Activated effector memory CD4-positive, alpha-beta T cell treated with Interleukin-2 at 50 U/mL for 16 hours (primary cell): ENCODE measurements around the gene ARHGEF18.
A peak's percentile ranks its signal among the peaks of the same experiment; 100 is the strongest.
"Not testable (repeated sequence)": the region's sequence is repeated elsewhere in the genome, so short reads cannot be mapped to it uniquely, and the experiment has no call there.

Source experiments
- DNase-seq: peaks from one replicate; pipeline ENCODE4 v3.0.0-alpha.2; 2020

The ARHGEF18 gene

GRCh38 chr19:7349231-7349591 lies 474 bp downstream of the ARHGEF18 start:
- no peak for DNase-seq

GRCh38 chr19:7349961-7350711 lies 1.4 kb downstream of the ARHGEF18 start:
- DNase-seq, result peak; percentile 71

GRCh38 chr19:7351861-7352260 lies 3.1 kb downstream of the ARHGEF18 start:
- DNase-seq, result no peak

GRCh38 chr19:7355151-7355820 lies 6.5 kb downstream of the ARHGEF18 start:
- DNase-seq, result no peak

- no peak for DNase-seq
Observed at GRCh38 chr19:7355871-7356270, 7.1 kb downstream of the ARHGEF18 start.

- DNase-seq, result no peak
Observed at GRCh38 chr19:7356899-7357627, 8.3 kb downstream of the ARHGEF18 start.

GRCh38 chr19:7358102-7358597 lies 9.4 kb downstream of the ARHGEF18 start:
- no peak for DNase-seq

GRCh38 chr19:7360393-7360984 lies 11.8 kb downstream of the ARHGEF18 start:
- no peak for DNase-seq

- DNase-seq, result no peak
Observed at GRCh38 chr19:7363225-7363624, 14.5 kb downstream of the ARHGEF18 start.

- DNase-seq, result no peak
Observed at GRCh38 chr19:7366701-7367420, 18.1 kb downstream of the ARHGEF18 start.

GRCh38 chr19:7368456-7368855 lies 19.7 kb downstream of the ARHGEF18 start:
- DNase-seq, result no peak

- DNase-seq, result not testable (repeated sequence)
Observed at GRCh38 chr19:7368866-7369265, 20.1 kb downstream of the ARHGEF18 start.

- DNase-seq, result no peak
Observed at GRCh38 chr19:7370546-7370945, 21.8 kb downstream of the ARHGEF18 start.

- no peak for DNase-seq
Observed at GRCh38 chr19:7371001-7371400, 22.3 kb downstream of the ARHGEF18 start.

- no peak for DNase-seq
Observed at GRCh38 chr19:7372810-7373209, 24.1 kb downstream of the ARHGEF18 start.

- DNase-seq, result no peak
Observed at GRCh38 chr19:7373862-7374261, 25.1 kb downstream of the ARHGEF18 start.

GRCh38 chr19:7376151-7376852 lies 27.6 kb downstream of the ARHGEF18 start:
- DNase-seq, result no peak

GRCh38 chr19:7377196-7377595 lies 28.5 kb downstream of the ARHGEF18 start:
- no peak for DNase-seq

- DNase-seq, result no peak
Observed at GRCh38 chr19:7381073-7381390, 32.3 kb downstream of the ARHGEF18 start.

- DNase-seq, result no peak
Observed at GRCh38 chr19:7382694-7383093, 34.0 kb downstream of the ARHGEF18 start.

GRCh38 chr19:7383284-7383683 lies 34.5 kb downstream of the ARHGEF18 start:
- DNase-seq, result no peak

- no peak for DNase-seq
Observed at GRCh38 chr19:7385062-7385461, 36.3 kb downstream of the ARHGEF18 start.
